DND-41 (cell line): Measurements from ENCODE around the gene NKAIN4.

Source experiments
- CTCF ChIP-seq: IDR thresholded peaks from 2 replicates; pipeline ENCODE4 v1.5.1; 2012; ENCODE audit warnings: borderline replicate concordance, low read length, moderate library complexity, mild to moderate bottlenecking; ENCODE audit not compliant: poor library complexity, severe bottlenecking; ENCODE audit errors: extremely low read depth
- EZH2 ChIP-seq: IDR thresholded peaks from 3 replicates; pipeline ENCODE4 v1.6.1; 2012; ENCODE audit warnings: borderline replicate concordance, low read depth, mild to moderate bottlenecking, moderate library complexity, low read length, inconsistent platforms; ENCODE audit not compliant: severe bottlenecking

DNA sequence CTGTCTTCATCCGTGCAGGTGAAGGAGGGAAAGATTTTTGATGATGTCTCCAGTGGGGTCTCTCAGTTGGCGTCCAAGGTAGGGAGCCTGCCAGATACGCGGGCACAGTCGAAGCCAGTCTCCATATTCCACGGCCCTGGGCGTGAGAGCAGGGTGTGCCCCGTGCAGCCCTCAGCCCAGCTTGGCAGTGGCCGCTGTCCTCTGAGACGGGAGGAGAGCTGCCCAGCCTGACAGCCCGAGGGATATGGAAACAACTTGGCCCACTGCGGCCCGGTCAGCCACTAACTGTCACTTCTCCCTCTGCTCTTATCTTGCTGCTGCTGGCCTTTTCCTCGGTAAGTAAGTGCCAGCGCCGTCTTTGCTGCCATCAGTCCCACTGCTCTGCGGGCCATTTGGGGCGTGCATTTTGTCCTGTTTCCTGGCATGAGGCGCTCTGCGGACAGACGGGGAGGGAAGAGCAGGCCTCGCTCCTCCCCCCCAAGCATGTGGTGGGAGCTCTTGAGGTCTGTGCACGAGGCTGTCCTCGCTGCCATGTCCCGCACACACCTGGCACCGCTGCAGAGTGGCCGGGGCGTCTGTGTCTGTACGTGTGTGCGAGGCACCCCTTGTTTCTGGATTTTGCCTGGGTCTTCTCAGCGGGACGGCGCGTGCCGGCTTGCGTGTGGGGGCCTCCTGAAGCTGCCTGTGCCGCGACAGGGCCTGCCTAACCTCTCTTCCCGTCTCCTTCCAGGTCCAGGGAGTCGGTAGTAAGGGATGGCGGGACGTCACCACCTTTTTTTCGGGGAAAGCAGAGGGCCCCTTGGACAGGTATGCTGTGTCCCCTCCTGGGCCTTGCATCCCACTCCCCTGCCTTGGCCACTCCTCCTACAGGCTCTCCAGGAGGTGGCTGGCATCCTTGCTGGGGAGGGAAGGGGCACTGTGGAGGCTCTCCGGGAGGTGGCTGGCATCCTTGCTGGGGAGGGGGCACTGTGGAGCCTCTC lies 31.7 kb upstream of the NKAIN4 start:
- TF ChIP-seq CTCF (no peak), EZH2 (no peak)
